ENCODE results near the gene SERPINA4.

SERPINA4 gene

DNA sequence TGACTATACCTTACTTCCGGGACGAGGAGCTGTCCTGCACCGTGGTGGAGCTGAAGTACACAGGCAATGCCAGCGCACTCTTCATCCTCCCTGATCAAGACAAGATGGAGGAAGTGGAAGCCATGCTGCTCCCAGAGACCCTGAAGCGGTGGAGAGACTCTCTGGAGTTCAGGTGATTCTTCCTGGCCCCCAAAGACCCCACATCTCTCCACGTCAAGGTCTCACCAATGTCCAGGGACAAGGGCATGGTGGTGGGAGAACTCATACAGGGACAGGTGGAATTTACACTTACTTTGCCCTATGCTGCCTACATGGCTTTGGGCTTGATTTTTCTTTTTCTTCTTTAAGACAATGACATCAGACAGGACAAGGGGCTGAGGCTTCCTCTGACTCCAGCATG lies 58.1 kb downstream of the SERPINA4 start:
- Mint-ChIP-seq H3K36me3 (ENCODE audit: insufficient read depth) (no peaks in the 10 kb centered on the region), H3K27me3 (peaks cover 44% of the 10 kb centered on the region), H3K9me3 (no peaks in the 10 kb centered on the region), H3K4me1 (no peaks in the 10 kb centered on the region), H3K27ac (ENCODE audit: low read depth) (no peak overlapping the region), H3K4me3 (no peak overlapping the region)
- ATAC-seq (replicated peaks; ENCODE audit: extremely low read depth, poor library complexity, severe bottlenecking) = no peak
- no peak for DNase-seq (ENCODE audit: low spot score in 2 of 2)
